Measurements from ENCODE around the gene IL17RA.

- TF ChIP-seq, protein P1, sequence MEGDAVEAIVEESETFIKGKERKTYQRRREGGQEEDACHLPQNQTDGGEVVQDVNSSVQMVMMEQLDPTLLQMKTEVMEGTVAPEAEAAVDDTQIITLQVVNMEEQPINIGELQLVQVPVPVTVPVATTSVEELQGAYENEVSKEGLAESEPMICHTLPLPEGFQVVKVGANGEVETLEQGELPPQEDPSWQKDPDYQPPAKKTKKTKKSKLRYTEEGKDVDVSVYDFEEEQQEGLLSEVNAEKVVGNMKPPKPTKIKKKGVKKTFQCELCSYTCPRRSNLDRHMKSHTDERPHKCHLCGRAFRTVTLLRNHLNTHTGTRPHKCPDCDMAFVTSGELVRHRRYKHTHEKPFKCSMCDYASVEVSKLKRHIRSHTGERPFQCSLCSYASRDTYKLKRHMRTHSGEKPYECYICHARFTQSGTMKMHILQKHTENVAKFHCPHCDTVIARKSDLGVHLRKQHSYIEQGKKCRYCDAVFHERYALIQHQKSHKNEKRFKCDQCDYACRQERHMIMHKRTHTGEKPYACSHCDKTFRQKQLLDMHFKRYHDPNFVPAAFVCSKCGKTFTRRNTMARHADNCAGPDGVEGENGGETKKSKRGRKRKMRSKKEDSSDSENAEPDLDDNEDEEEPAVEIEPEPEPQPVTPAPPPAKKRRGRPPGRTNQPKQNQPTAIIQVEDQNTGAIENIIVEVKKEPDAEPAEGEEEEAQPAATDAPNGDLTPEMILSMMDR (IDR thresholded peaks at IDR 0.05; ENCODE audit: borderline replicate concordance, extremely low read depth, low read length, poor library complexity, severe bottlenecking), result no peak
- TF ChIP-seq EZH2 (IDR thresholded peaks at IDR 0.05; ENCODE audit: borderline replicate concordance, low read depth, low read length, severe bottlenecking), result no peak
Measured at GRCh38 chr22:17109976-17110375, 25.2 kb downstream of the IL17RA start.

Measured in DND-41 (cell line).